ENCODE results near the gene ADAMTS13. TPM values are rescaled to one million over a fixed set of nuclear protein-coding genes. Genes with fewer than 3 reads are reported as not detected.
A peak's percentile ranks its signal among the peaks of the same experiment; 100 is the strongest.
"Not testable (repeated sequence)": the region's sequence is repeated elsewhere in the genome, so short reads cannot be mapped to it uniquely, and the experiment has no call there.

Gene ADAMTS13
- total and polyA plus RNA-seq, 4 donors = 6.5 to 13.3 (median 10.4) TPM

- Histone ChIP-seq H3K4me3 (ENCODE audit: low read depth in 1 of 3, low read length in 3 of 3) (no peak overlapping the region), H3K9ac (ENCODE audit: low read depth in 1 of 2, low read length in 2 of 2) (no peak overlapping the region), H3K36me3 (ENCODE audit: control insufficient read depth in 4 of 4, insufficient read depth in 3 of 4, low read depth in 1 of 4, low read length in 3 of 4) (no peaks in the 10 kb centered on the region), H3K4me1 (ENCODE audit: control insufficient read depth in 4 of 4, insufficient read depth in 4 of 4, low read length in 3 of 4) (peaks cover 4 to 16% (median 11%) of the 10 kb centered on the region in 4 donors), H3K27ac (ENCODE audit: low read depth in 1 of 2, low read length in 2 of 2) (no peak overlapping the region), H3K9me3 (ENCODE audit: control insufficient read depth in 4 of 4, low read length in 3 of 4) (no peaks in the 10 kb centered on the region), H3K27me3 (ENCODE audit: control insufficient read depth in 4 of 4, insufficient read depth in 4 of 4, low read length in 3 of 4) (no peaks in the 10 kb centered on the region)
- TF ChIP-seq, protein P1, sequence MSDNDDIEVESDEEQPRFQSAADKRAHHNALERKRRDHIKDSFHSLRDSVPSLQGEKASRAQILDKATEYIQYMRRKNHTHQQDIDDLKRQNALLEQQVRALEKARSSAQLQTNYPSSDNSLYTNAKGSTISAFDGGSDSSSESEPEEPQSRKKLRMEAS (IDR thresholded peaks at IDR 0.05) = no peak
- TF ChIP-seq JUND (IDR thresholded peaks at IDR 0.05) (peak in 1 of 2 donors; percentile 36), RAD21 (IDR thresholded peaks at IDR 0.05) (no peak), SP1 (IDR thresholded peaks at IDR 0.05) (no peak), TAF1 (conservative IDR thresholded peaks at IDR 0.05) (no peak)
- TF ChIP-seq, protein P2, sequence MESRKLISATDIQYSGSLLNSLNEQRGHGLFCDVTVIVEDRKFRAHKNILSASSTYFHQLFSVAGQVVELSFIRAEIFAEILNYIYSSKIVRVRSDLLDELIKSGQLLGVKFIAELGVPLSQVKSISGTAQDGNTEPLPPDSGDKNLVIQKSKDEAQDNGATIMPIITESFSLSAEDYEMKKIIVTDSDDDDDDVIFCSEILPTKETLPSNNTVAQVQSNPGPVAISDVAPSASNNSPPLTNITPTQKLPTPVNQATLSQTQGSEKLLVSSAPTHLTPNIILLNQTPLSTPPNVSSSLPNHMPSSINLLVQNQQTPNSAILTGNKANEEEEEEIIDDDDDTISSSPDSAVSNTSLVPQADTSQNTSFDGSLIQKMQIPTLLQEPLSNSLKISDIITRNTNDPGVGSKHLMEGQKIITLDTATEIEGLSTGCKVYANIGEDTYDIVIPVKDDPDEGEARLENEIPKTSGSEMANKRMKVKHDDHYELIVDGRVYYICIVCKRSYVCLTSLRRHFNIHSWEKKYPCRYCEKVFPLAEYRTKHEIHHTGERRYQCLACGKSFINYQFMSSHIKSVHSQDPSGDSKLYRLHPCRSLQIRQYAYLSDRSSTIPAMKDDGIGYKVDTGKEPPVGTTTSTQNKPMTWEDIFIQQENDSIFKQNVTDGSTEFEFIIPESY (IDR thresholded peaks at IDR 0.05) = no peak
- WGBS = 85% methylated on average over 12 of the region's 12 CpGs
- no peak for DNase-seq (ENCODE audit: low spot score)
Observed at GRCh38 chr9:133449760-133450159, 27.6 kb downstream of the ADAMTS13 start.

- not testable (repeated sequence) for H3K27ac ChIP-seq (ENCODE audit: low read depth in 1 of 2, low read length in 2 of 2); H3K9me3 ChIP-seq (ENCODE audit: control insufficient read depth in 4 of 4, low read length in 3 of 4); H3K36me3 ChIP-seq (ENCODE audit: control insufficient read depth in 4 of 4, insufficient read depth in 3 of 4, low read depth in 1 of 4, low read length in 3 of 4); DNase-seq (ENCODE audit: low spot score); H3K9ac ChIP-seq (ENCODE audit: low read depth in 1 of 2, low read length in 2 of 2); H3K4me3 ChIP-seq (ENCODE audit: low read depth in 1 of 3, low read length in 3 of 3); H3K27me3 ChIP-seq (ENCODE audit: control insufficient read depth in 4 of 4, insufficient read depth in 4 of 4, low read length in 3 of 4)
- 95% methylated on average over 5 of the region's 5 CpGs for WGBS
- peaks cover 4 to 16% (median 11%) of the 10 kb centered on the region in 4 donors for H3K4me1 ChIP-seq (ENCODE audit: control insufficient read depth in 4 of 4, insufficient read depth in 4 of 4, low read length in 3 of 4)
Observed at GRCh38 chr9:133451865-133452264, 29.7 kb downstream of the ADAMTS13 start.

DNA sequence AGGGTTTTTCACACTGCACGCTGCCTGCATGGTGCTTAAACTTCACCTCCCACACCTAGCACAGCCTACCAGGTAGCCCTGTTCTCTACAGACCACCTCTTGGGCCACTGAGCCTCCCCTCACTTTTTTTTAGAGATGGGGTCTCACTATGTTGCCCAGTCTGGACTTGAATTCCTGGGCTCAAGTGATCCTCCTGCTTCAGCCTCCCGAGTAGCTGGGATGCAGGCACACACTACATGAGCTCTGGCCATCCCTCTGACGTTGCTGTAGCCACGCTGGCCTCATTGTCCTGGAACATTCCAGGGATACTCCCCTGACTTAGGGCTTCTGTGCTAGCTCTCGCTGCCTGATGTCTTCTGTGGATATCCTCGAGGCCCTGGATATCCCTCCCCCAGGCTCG, 30.4 kb downstream of the ADAMTS13 start:
- no peak for TF ChIP-seq NR2F2 (IDR thresholded peaks at IDR 0.05)
- TF ChIP-seq, protein P2 (IDR thresholded peaks at IDR 0.05) = no peak
- no peak for TF ChIP-seq GABPA (IDR thresholded peaks at IDR 0.05 in 1 of 2, conservative IDR thresholded peaks at IDR 0.05 in 1 of 2)
- TF ChIP-seq JUND (IDR thresholded peaks at IDR 0.05) = no peak
- TF ChIP-seq TAF1 (conservative IDR thresholded peaks at IDR 0.05) = no peak
- no peak for TF ChIP-seq YY1 (IDR thresholded peaks at IDR 0.05)
- no peak for TF ChIP-seq SP1 (IDR thresholded peaks at IDR 0.05)
- TF ChIP-seq FOXA1 (IDR thresholded peaks at IDR 0.05) = no peak
- Histone ChIP-seq H3K4me3 (ENCODE audit: low read depth in 1 of 3, low read length in 3 of 3) (no peak overlapping the region), H3K27me3 (ENCODE audit: control insufficient read depth in 4 of 4, insufficient read depth in 4 of 4, low read length in 3 of 4) (no peaks in the 10 kb centered on the region), H3K36me3 (ENCODE audit: control insufficient read depth in 4 of 4, insufficient read depth in 3 of 4, low read depth in 1 of 4, low read length in 3 of 4) (no peaks in the 10 kb centered on the region), H3K9ac (ENCODE audit: low read depth in 1 of 2, low read length in 2 of 2) (no peak overlapping the region), H3K4me1 (ENCODE audit: control insufficient read depth in 4 of 4, insufficient read depth in 4 of 4, low read length in 3 of 4) (peaks cover 4 to 16% (median 11%) of the 10 kb centered on the region in 4 donors), H3K9me3 (ENCODE audit: control insufficient read depth in 4 of 4, low read length in 3 of 4) (no peaks in the 10 kb centered on the region), H3K27ac (ENCODE audit: low read depth in 1 of 2, low read length in 2 of 2) (no peak overlapping the region)
- WGBS = 90% methylated on average over 7 of the region's 7 CpGs
- DNase-seq (ENCODE audit: low spot score) = no peak

Measured in liver (tissue), 9 donors.